Activated T-cell treated with anti-CD3 and anti-CD28 coated beads, Interleukin-2, amount 50 U/mL, for 48 hours (primary cell): ENCODE data around the gene SLC38A3.

Experiments
- DNase-seq, 2 experiments: peaks; one replicate each; pipeline ENCODE4 v3.0.0-alpha.2; 2020

The SLC38A3 gene

GRCh38 chr3:50269977-50270413 is 64.9 kb downstream of the SLC38A3 start:
- no peak for DNase-seq

GRCh38 chr3:50270422-50271224 is 65.6 kb downstream of the SLC38A3 start:
- no peak for DNase-seq
